ENCODE data around the gene DENND1B. TPM values are rescaled to one million over a fixed set of nuclear protein-coding genes. Genes with fewer than 3 reads are reported as not detected.

DENND1B gene
- polyA plus RNA-seq (ENCODE audit: insufficient read length), result 4.5 TPM

GRCh38 chr1:197775282-197776262, at the start of gene DENND1B:
Gene DENND1B (minus strand): TSS chr1:197775480. CDS start chr1:197775155, 325 bp downstream.
- DNase-seq, result peak; percentile 69

- no peak for DNase-seq
Measured at GRCh38 chr1:197814306-197814705, 39.0 kb upstream of the DENND1B start.

GRCh38 chr1:197813741-197814140, 38.5 kb upstream of the DENND1B start:
- no peak for DNase-seq

- DNase-seq, result no peak
Measured at GRCh38 chr1:197811769-197812168, 36.5 kb upstream of the DENND1B start.

- no peak for DNase-seq
Measured at GRCh38 chr1:197810812-197811211, 35.5 kb upstream of the DENND1B start.

GRCh38 chr1:197808880-197809279, 33.6 kb upstream of the DENND1B start:
- DNase-seq, result no peak

GRCh38 chr1:197807739-197808453, 32.6 kb upstream of the DENND1B start:
- no peak for DNase-seq

- DNase-seq, result no peak
Measured at GRCh38 chr1:197807216-197807615, 31.9 kb upstream of the DENND1B start.

GRCh38 chr1:197806718-197807117, 31.4 kb upstream of the DENND1B start:
- DNase-seq, result no peak

- no peak for DNase-seq
Measured at GRCh38 chr1:197801684-197802083, 26.4 kb upstream of the DENND1B start.

GRCh38 chr1:197801111-197801482, 25.8 kb upstream of the DENND1B start:
- no peak for DNase-seq

GRCh38 chr1:197800379-197801110, 25.3 kb upstream of the DENND1B start:
- no peak for DNase-seq

GRCh38 chr1:197799271-197799670, 24.0 kb upstream of the DENND1B start:
- no peak for DNase-seq

- no peak for DNase-seq
Measured at GRCh38 chr1:197798492-197798891, 23.2 kb upstream of the DENND1B start.

- no peak for DNase-seq
Measured at GRCh38 chr1:197797010-197797409, 21.7 kb upstream of the DENND1B start.

- DNase-seq, result no peak
Measured at GRCh38 chr1:197788741-197789739, 13.8 kb upstream of the DENND1B start.

GRCh38 chr1:197787623-197788536, 12.6 kb upstream of the DENND1B start:
- no peak for DNase-seq

- no peak for DNase-seq
Measured at GRCh38 chr1:197787056-197787455, 11.8 kb upstream of the DENND1B start.

GRCh38 chr1:197786280-197786679, 11.0 kb upstream of the DENND1B start:
- no peak for DNase-seq

- DNase-seq, result no peak
Measured at GRCh38 chr1:197783510-197783948, 8.2 kb upstream of the DENND1B start.
